Esophagus squamous epithelium (tissue), 5 donors: Measurements from ENCODE around the gene ZEB1. TPM values are rescaled to one million over a fixed set of nuclear protein-coding genes. Genes with fewer than 3 reads are reported as not detected.

Experiments used
- DNase-seq: peaks from one replicate; lab custom pipeline; 2025; lab: John Stamatoyannopoulos, UW
- H3K27ac ChIP-seq, 4 donors: fragments of 200-600 bp; sonication (generic); one replicate each; pipeline ENCODE4 v1.5.1; 2016 to 2019; ENCODE audit warnings: mild to moderate bottlenecking in 1 of 4
- H3K27me3 ChIP-seq, 4 donors: fragments of 200-600 bp; sonication (generic); 1 replicate in 3 of 4; 2 replicates in 1 of 4; pipeline versions ENCODE4 v1.5.1 to v1.6.0; 2017 to 2021; ENCODE audit warnings: antibody characterized with exemption in 1 of 4
- H3K36me3 ChIP-seq, 3 donors: fragments of 200-600 bp; sonication (generic); one replicate each; pipeline ENCODE4 v1.5.1; 2016 to 2019
- H3K4me1 ChIP-seq, 3 donors: fragments of 200-600 bp; sonication (generic); one replicate each; pipeline ENCODE4 v1.5.1; 2017 to 2019
- H3K4me3 ChIP-seq, 4 donors: fragments of 200-600 bp; sonication (generic); 1 replicate in 3 of 4; 2 replicates in 1 of 4; pipeline ENCODE4 v1.5.1; 2016 to 2019; ENCODE audit warnings: mild to moderate bottlenecking in 2 of 4, moderate library complexity in 1 of 4
- H3K9me3 ChIP-seq, 3 donors: fragments of 200-600 bp; sonication (generic); one replicate each; pipeline ENCODE4 v1.5.1; 2016 to 2019
- CTCF ChIP-seq, 6 experiments: fragments of 450-650 bp in 4 of 6; fragments of 200-600 bp in 2 of 6; sonication (generic) in 2 of 6; IDR thresholded peaks; one replicate each; pipeline ENCODE4 v1.5.1; 2016 to 2019; ENCODE audit warnings: antibody characterized with exemption in 6 of 6, mild to moderate bottlenecking in 4 of 6, moderate library complexity in 4 of 6
- POLR2A ChIP-seq, 4 donors: fragments of 450-650 bp; IDR thresholded peaks; one replicate each; pipeline ENCODE4 v1.6.1; 2017; ENCODE audit warnings: antibody characterized with exemption in 4 of 4, mild to moderate bottlenecking in 4 of 4, moderate library complexity in 3 of 4
- WGBS, 2 donors: methylation state at CpG; one replicate each; pipeline ENCODE4 v1.1.5; 2018; 5-methylcytosine and 5-hydroxymethylcytosine counted together
- intact Hi-C: fragments of 100-400 bp; cut with DNase I; formaldehyde crosslinking; loops from one replicate; pipeline ENCODE4 v1.15.0; 2022
- total RNA-seq, 4 donors: library from RNA; depleted of rRNA; stranded (reverse); fragments of >200 nt; gene quantifications; one replicate each; pipeline ENCODE4 v1.1.0, GENCODE V29; 2016
- donor health status: DM: yes; HTN: yes; CAD: no.

The ZEB1 gene
- total RNA-seq, 4 donors from 2014 or later = 2.3 to 37.6 (median 11.6) TPM

DNA sequence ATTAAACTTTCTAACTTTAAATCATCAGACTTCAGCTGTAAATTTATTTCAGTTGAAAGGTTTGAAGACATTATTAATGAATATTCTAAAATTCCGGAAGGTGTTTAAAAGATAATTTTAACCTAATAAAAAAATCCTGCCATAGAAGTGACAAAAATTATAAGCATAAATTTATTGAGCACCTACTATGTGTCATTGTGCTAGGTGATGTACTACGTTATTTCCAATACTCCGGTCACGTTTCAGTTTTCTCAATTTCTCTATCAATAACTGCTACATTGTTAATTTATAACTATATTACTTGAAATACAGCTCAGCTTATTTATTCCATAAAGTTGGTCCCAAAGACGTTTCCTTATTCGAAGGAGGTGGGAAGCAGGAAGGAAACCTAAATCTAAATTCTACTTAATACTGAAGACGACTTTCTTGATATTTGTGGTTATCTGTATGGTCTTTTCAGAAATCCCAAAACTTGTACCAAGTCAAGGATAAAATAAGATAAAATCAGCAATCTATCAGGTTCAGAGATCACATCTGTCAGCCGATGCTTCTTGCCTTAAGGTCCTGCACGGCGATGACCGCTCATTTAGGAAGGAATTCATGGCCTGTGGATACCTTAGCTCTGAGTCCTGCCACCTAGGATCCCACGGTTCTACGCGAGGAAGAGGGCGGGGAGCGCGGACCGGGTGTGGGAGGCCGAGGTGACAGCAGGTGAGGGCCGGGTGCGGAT lies 1.2 kb upstream of the ZEB1 start:
- Histone ChIP-seq H3K27ac (peak overlapping the region; percentile 87 to 99 (median 96)), H3K9me3 (no peaks in the 10 kb centered on the region), H3K27me3 (peaks cover 0 to 24% (median 0%) of the 10 kb centered on the region in 4 donors), H3K4me1 (peaks cover 10 to 49% (median 16%) of the 10 kb centered on the region in 3 donors), H3K36me3 (no peaks in the 10 kb centered on the region), H3K4me3 (peak overlapping the region; percentile 76 to 90 (median 84))
- intact Hi-C loops = no loop called here
- TF ChIP-seq POLR2A (IDR thresholded peaks at IDR 0.05) = no peak
- no peak for TF ChIP-seq CTCF (IDR thresholded peaks at IDR 0.05)
- no peak for DNase-seq
- 32 to 47% methylated on average over 12 to 18 of the region's 21 CpGs for WGBS, 2 donors

- peak; percentile 26 for DNase-seq
- 0% methylated on average over 3 to 4 of the region's 32 CpGs for WGBS, 2 donors
- intact Hi-C loops = no loop called here
- no peaks in the 10 kb centered on the region for H3K36me3 ChIP-seq
- TF ChIP-seq CTCF (IDR thresholded peaks at IDR 0.05) = no peak
- peak in 2 of 4 donors; percentile 53 to 58 for TF ChIP-seq POLR2A (IDR thresholded peaks at IDR 0.05)
- peaks cover 10 to 55% (median 16%) of the 10 kb centered on the region in 3 donors for H3K4me1 ChIP-seq
- H3K27me3 ChIP-seq = peaks cover 0 to 24% (median 0%) of the 10 kb centered on the region in 4 donors
- peak overlapping the region; percentile 87 to 99 (median 96) for H3K27ac ChIP-seq
- H3K9me3 ChIP-seq = no peaks in the 10 kb centered on the region
- H3K4me3 ChIP-seq = peak overlapping the region; percentile 76 to 90 (median 84)
These were observed 598 bp upstream of the ZEB1 start for GRCh38 chr10:31318382-31318853.

GRCh38 chr10:31319602-31320549 lies 860 bp downstream of the ZEB1 start:
- H3K4me1 ChIP-seq = peaks cover 10 to 48% (median 16%) of the 10 kb centered on the region in 3 donors
- WGBS, 2 donors = 0 to 1% methylated on average over 20 to 48 of the region's 129 CpGs
- no peaks in the 10 kb centered on the region for H3K9me3 ChIP-seq
- peak overlapping the region; percentile 76 to 90 (median 84) for H3K4me3 ChIP-seq
- H3K27ac ChIP-seq = peak overlapping the region; percentile 87 to 99 (median 96)
- intact Hi-C loops = no loop called here
- peaks cover 0 to 24% (median 0%) of the 10 kb centered on the region in 4 donors for H3K27me3 ChIP-seq
- TF ChIP-seq POLR2A (IDR thresholded peaks at IDR 0.05) = no peak
- no peak for TF ChIP-seq CTCF (IDR thresholded peaks at IDR 0.05)
- H3K36me3 ChIP-seq = no peaks in the 10 kb centered on the region
- no peak for DNase-seq

DNA sequence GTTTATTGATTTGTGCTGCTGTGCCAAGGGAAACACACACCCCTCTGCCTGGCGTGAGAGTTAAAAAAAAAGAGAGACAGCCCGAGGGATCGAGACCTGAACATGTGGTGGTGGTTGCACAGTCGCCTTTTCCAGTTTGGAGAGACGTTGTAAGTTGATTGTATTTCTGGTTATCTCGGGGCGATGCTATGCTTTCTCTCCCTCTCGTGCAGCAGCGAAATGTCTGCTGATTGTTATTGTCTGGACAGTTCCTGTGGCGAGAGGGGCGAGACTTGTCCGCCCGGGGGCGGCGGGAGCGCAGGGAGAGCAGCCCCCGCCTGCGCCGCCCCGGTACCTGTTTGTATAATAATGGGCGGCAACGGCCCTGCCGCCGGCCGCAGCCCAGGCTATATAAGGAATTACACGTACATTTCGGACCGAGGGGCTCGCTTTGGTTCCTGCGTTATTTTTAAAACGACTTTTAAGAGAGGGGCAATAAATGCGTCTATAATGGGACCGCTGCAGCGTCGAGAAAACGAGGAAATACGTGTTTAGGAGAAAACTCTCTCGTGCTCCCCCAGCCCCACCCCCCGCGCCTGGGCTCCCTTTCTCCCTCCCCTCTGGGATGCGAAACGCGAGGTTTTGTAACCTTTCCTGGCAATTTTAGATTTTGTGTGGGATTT lies 1.7 kb downstream of the ZEB1 start:
- Histone ChIP-seq H3K36me3 (no peaks in the 10 kb centered on the region), H3K4me3 (peak overlapping the region; percentile 76 to 90 (median 84)), H3K4me1 (peaks cover 10 to 48% (median 16%) of the 10 kb centered on the region in 3 donors), H3K27ac (peak overlapping the region; percentile 87 to 99 (median 92)), H3K9me3 (no peaks in the 10 kb centered on the region), H3K27me3 (peaks cover 0 to 24% (median 0%) of the 10 kb centered on the region in 4 donors)
- 0 to 1% methylated on average over 38 to 42 of the region's 43 CpGs for WGBS, 2 donors
- intact Hi-C loops = no loop called here
- no peak for DNase-seq
- TF ChIP-seq POLR2A (IDR thresholded peaks at IDR 0.05) = peak in 1 of 4 donors; percentile 41
- peak in 2 of 6 experiments; percentile 5 to 8 for TF ChIP-seq CTCF (IDR thresholded peaks at IDR 0.05)
